ENCODE results near the gene ARHGAP10.

DNA sequence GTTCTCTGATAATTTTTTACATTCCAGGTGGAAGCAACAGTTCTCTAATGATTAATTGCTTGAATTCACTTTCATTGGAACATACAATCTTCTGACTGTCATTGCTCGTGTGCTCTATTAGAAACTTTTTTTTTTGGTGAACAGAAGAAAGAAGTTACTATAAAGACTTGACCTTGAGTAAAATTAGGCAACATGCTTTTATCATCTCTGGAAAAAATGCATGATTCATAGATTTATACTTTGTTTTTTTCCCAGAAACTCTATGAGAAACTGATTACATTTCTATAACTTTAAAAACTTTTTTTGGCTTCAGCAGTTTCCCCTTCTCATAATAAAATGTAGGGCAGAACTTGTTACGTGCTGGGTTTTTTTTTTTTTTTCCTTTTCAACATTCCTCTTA is 167.6 kb downstream of the ARHGAP10 start:
- no peak for TF ChIP-seq POLR2A (IDR thresholded peaks at IDR 0.05)
- TF ChIP-seq, protein P1, sequence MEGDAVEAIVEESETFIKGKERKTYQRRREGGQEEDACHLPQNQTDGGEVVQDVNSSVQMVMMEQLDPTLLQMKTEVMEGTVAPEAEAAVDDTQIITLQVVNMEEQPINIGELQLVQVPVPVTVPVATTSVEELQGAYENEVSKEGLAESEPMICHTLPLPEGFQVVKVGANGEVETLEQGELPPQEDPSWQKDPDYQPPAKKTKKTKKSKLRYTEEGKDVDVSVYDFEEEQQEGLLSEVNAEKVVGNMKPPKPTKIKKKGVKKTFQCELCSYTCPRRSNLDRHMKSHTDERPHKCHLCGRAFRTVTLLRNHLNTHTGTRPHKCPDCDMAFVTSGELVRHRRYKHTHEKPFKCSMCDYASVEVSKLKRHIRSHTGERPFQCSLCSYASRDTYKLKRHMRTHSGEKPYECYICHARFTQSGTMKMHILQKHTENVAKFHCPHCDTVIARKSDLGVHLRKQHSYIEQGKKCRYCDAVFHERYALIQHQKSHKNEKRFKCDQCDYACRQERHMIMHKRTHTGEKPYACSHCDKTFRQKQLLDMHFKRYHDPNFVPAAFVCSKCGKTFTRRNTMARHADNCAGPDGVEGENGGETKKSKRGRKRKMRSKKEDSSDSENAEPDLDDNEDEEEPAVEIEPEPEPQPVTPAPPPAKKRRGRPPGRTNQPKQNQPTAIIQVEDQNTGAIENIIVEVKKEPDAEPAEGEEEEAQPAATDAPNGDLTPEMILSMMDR (IDR thresholded peaks at IDR 0.05) = no peak

Measured in testis (tissue), 2 donors.